Activated CD8-positive, alpha-beta T cell treated with anti-CD3 and anti-CD28 coated beads for 36 hours (primary cell): ENCODE data around the gene TSPAN8. TPM values are rescaled to one million over a fixed set of nuclear protein-coding genes. Genes with fewer than 3 reads are reported as not detected.
"Not testable (repeated sequence)": the region's sequence is repeated elsewhere in the genome, so short reads cannot be mapped to it uniquely, and the experiment has no call there.

ENCODE experiments used
- ATAC-seq: fragments of 200-7000 bp; cut with Tn5 transposase; one replicate; pipeline ENCODE4 v1.10.0; 2021; ENCODE audit warnings: mild to moderate bottlenecking, moderate library complexity
- CTCF ChIA-PET: fragments of 350-600 bp; sonication (Branson Sonifier 250); formaldehyde crosslinking; loops from one replicate; lab custom pipeline; 2021; ENCODE audit warnings: antibody characterized with exemption; lab: Charles Lee
- POLR2A ChIA-PET: fragments of 350-600 bp; sonication (Branson Sonifier 250); formaldehyde crosslinking; loops from one replicate; lab custom pipeline; 2021; ENCODE audit warnings: antibody characterized with exemption; lab: Charles Lee
- DNase-seq: peaks from one replicate; pipeline ENCODE4 v3.0.0-alpha.2; 2020
- H3K27ac Mint-ChIP-seq: one replicate; pipeline ENCODE4 v1.8.0; 2021; ENCODE audit warnings: mild to moderate bottlenecking, mixed read lengths
- H3K27me3 Mint-ChIP-seq: one replicate; pipeline ENCODE4 v1.8.0; 2021; ENCODE audit warnings: mixed read lengths
- H3K36me3 Mint-ChIP-seq: one replicate; pipeline ENCODE4 v1.8.0; 2021; ENCODE audit warnings: low read depth, mixed read lengths
- H3K4me1 Mint-ChIP-seq: one replicate; pipeline ENCODE4 v1.8.0; 2021; ENCODE audit warnings: low read depth, mixed read lengths
- H3K4me3 Mint-ChIP-seq: one replicate; pipeline ENCODE4 v1.8.0; 2021; ENCODE audit warnings: mild to moderate bottlenecking, moderate library complexity, mixed read lengths
- H3K9me3 Mint-ChIP-seq: one replicate; pipeline ENCODE4 v1.8.0; 2021; ENCODE audit warnings: mixed read lengths
- CTCF ChIP-seq: fragments of 200-600 bp; IDR thresholded peaks from one replicate; pipeline ENCODE4 v1.8.0; 2022; ENCODE audit warnings: antibody characterized with exemption, mild to moderate bottlenecking
- intact Hi-C: fragments of 100-400 bp; cut with micrococcal nuclease; formaldehyde crosslinking; loops from one replicate; pipeline ENCODE4 v1.10.0; 2022
- total RNA-seq, 2 experiments: library from RNA; stranded (reverse); gene quantifications; one replicate each; pipeline ENCODE4 v1.2.3, GENCODE V29; 2021

The TSPAN8 gene
- total RNA-seq, 2 experiments from 2014 or later = not detected

GRCh38 chr12:71174146-71174545 lies 16.3 kb upstream of the TSPAN8 start:
- intact Hi-C loops = no loop called here
- no peaks in the 10 kb centered on the region for H3K4me1 Mint-ChIP-seq
- no peaks in the 10 kb centered on the region for H3K36me3 Mint-ChIP-seq
- ChIA-PET POLR2A (no interaction called here), CTCF (no interaction called here)
- TF ChIP-seq CTCF = no peak
- no peaks in the 10 kb centered on the region for H3K27me3 Mint-ChIP-seq
- ATAC-seq = no peak
- no peak overlapping the region for H3K4me3 Mint-ChIP-seq
- no peak overlapping the region for H3K27ac Mint-ChIP-seq
- no peak for DNase-seq
- H3K9me3 Mint-ChIP-seq = no peaks in the 10 kb centered on the region

GRCh38 chr12:71170456-71170855 lies 12.7 kb upstream of the TSPAN8 start:
- intact Hi-C loops = no loop called here
- DNase-seq (no peak), ATAC-seq (no peak)
- CTCF ChIA-PET = no interaction called here
- Mint-ChIP-seq H3K36me3 (no peaks in the 10 kb centered on the region), H3K9me3 (peaks cover 11% of the 10 kb centered on the region), H3K27me3 (no peaks in the 10 kb centered on the region), H3K4me3 (no peak overlapping the region), H3K4me1 (no peaks in the 10 kb centered on the region), H3K27ac (no peak overlapping the region)
- no peak for TF ChIP-seq CTCF
- POLR2A ChIA-PET = no interaction called here

GRCh38 chr12:71169286-71169685 lies 11.5 kb upstream of the TSPAN8 start:
- intact Hi-C loops = no loop called here
- ChIA-PET POLR2A (no interaction called here), CTCF (no interaction called here)
- DNase-seq (no peak), ATAC-seq (no peak)
- Mint-ChIP-seq H3K9me3 (peaks cover 11% of the 10 kb centered on the region), H3K4me3 (no peak overlapping the region), H3K27ac (no peak overlapping the region), H3K27me3 (no peaks in the 10 kb centered on the region), H3K4me1 (no peaks in the 10 kb centered on the region), H3K36me3 (no peaks in the 10 kb centered on the region)
- TF ChIP-seq CTCF = no peak

GRCh38 chr12:71166862-71167496 lies 9.2 kb upstream of the TSPAN8 start:
- H3K27me3 Mint-ChIP-seq = no peaks in the 10 kb centered on the region

GRCh38 chr12:71166280-71166679 lies 8.5 kb upstream of the TSPAN8 start:
- DNase-seq = no peak
- H3K4me1 Mint-ChIP-seq = no peaks in the 10 kb centered on the region
- no peaks in the 10 kb centered on the region for H3K27me3 Mint-ChIP-seq
- no peaks in the 10 kb centered on the region for H3K36me3 Mint-ChIP-seq
- no peak overlapping the region for H3K27ac Mint-ChIP-seq
- ChIA-PET POLR2A (no interaction called here), CTCF (no interaction called here)
- no peak for TF ChIP-seq CTCF
- intact Hi-C loops = no loop called here
- H3K4me3 Mint-ChIP-seq = no peak overlapping the region
- no peak for ATAC-seq
- H3K9me3 Mint-ChIP-seq = peaks cover 11% of the 10 kb centered on the region

More at GRCh38 chr12:71166862-71167496, 9.2 kb upstream of the TSPAN8 start:
- ATAC-seq (no peak), DNase-seq (no peak)
- no peak for TF ChIP-seq CTCF
- H3K4me1 Mint-ChIP-seq = no peaks in the 10 kb centered on the region
- CTCF ChIA-PET = no interaction called here
- intact Hi-C loops = no loop called here
- no peaks in the 10 kb centered on the region for H3K36me3 Mint-ChIP-seq
- H3K9me3 Mint-ChIP-seq = peaks cover 11% of the 10 kb centered on the region
- H3K4me3 Mint-ChIP-seq = no peak overlapping the region
- no peak overlapping the region for H3K27ac Mint-ChIP-seq
- POLR2A ChIA-PET = no interaction called here

- CTCF ChIA-PET, H3K27ac Mint-ChIP-seq, H3K4me1 Mint-ChIP-seq, intact Hi-C loops, POLR2A ChIA-PET, ATAC-seq, H3K4me3 Mint-ChIP-seq, H3K27me3 Mint-ChIP-seq, DNase-seq, H3K36me3 Mint-ChIP-seq: not testable (repeated sequence)
- H3K9me3 Mint-ChIP-seq = peaks cover 11% of the 10 kb centered on the region
Observed at GRCh38 chr12:71165780-71166179, 8.0 kb upstream of the TSPAN8 start.
